GM12872 (cell line): ENCODE results near the gene ATXN1.
A peak's percentile ranks its signal among the peaks of the same experiment; 100 is the strongest.

ENCODE experiments used
- TF ChIP-seq, protein P1 (sequence below): IDR thresholded peaks from 3 replicates; pipeline ENCODE4 v1.5.1; 2011; ENCODE audit warnings: low read depth, mild to moderate bottlenecking, low read length, moderate library complexity; ENCODE audit not compliant: insufficient read depth

Gene ATXN1

DNA sequence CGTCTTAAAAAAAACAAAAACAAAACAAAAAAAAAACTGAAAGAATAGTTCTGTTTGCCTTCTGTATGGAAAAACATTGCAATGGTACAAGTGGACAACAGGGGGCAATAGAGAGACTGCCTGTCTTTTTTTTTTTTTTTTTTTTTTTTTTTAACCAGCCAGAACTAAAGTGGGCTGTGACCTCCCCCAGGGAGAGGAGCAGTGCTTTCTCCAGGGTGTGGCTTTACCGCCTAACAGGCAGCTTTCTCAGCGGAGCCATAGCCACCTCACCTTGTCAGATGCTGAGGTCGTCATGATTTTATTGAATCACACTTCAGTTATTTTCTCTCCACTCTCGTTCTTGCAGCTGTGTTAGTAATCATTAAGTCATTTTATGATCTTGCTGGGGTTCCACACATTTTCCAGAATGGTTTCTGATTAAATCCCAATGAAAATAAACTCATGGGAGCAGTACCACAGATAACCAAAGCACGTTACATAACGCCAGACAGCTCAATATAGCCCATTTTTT is 444.5 kb downstream of the ATXN1 start:
- TF ChIP-seq, protein P1, sequence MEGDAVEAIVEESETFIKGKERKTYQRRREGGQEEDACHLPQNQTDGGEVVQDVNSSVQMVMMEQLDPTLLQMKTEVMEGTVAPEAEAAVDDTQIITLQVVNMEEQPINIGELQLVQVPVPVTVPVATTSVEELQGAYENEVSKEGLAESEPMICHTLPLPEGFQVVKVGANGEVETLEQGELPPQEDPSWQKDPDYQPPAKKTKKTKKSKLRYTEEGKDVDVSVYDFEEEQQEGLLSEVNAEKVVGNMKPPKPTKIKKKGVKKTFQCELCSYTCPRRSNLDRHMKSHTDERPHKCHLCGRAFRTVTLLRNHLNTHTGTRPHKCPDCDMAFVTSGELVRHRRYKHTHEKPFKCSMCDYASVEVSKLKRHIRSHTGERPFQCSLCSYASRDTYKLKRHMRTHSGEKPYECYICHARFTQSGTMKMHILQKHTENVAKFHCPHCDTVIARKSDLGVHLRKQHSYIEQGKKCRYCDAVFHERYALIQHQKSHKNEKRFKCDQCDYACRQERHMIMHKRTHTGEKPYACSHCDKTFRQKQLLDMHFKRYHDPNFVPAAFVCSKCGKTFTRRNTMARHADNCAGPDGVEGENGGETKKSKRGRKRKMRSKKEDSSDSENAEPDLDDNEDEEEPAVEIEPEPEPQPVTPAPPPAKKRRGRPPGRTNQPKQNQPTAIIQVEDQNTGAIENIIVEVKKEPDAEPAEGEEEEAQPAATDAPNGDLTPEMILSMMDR, result peak; percentile 87

DNA sequence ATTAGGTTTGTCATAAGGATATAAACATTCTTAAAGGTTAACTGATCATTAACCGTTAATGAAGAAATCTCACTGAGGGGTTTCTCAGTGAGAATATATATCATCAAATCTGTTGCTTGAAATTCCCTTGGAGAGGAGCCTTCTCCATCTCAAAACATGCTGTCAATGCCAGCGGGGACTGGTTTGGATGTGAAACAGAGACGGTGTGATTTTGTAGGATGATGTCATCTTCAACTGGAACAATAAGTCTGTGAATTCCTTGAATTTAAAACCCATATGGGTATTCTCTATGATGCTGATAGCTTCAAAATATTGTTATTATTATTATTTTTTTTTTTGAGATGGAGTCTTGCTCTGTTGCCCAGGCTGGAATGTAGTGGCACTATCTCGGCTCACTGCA is 447.0 kb downstream of the ATXN1 start:
- TF ChIP-seq, protein P1, result no peak

DNA sequence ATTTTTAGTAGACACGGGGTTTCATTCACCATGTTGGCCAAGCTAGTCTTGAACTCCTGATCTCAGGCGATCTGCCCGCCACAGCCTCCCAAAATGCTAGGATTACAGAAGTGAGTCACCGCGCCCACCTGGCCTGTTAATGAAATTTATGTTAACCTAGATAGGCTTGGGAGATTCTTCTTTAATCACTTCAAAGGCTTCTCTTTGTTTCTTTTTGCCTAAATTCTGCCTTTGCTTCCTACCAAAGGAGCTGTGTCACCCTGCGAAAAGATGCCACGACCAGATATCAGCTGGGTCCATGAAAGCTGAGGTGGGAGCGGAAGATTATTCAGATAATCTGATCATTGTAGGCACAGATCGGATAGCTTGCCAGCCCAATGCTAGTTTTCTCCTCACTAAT is 447.5 kb downstream of the ATXN1 start:
- TF ChIP-seq, protein P1, result no peak

DNA sequence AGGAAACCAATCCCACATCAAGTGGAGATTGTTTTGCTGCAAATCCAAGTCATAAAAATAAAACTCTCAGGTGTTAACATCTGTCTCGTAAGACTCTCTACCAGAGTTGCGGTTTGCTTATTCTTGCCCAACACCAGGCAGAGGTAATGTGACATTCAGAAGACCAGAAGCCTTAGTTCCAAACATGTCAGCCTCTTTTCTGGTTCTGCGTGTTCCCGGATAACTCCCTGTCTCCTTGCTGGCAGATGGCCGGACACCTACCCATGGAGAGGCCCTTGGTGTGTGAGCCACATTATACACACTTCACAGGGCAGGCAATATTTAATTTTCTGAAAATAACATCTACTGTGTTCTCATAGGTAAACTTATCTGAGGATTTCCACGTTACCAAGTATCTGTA is 449.5 kb downstream of the ATXN1 start:
- TF ChIP-seq, protein P1, result no peak

DNA sequence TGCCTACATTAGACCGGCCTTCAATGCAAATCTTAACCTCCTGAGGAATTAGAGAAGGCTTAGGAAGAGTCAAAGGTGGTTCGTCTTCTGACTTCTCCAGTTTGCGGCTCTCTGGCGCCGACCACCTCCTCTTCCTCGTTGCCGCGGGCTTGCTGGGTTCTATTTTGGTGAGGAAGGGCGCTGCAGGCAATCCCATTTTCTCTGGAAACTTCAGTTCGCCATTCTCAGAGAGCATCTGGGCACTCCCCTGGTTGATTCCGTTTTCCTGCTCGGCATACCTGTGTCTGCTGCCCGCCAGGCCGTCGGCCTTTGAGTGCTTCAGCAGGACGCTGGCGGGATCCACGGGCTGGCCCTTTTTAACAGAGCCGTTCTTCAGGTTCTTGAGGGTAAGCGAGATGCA is 454.9 kb downstream of the ATXN1 start:
- TF ChIP-seq, protein P1, result no peak

DNA sequence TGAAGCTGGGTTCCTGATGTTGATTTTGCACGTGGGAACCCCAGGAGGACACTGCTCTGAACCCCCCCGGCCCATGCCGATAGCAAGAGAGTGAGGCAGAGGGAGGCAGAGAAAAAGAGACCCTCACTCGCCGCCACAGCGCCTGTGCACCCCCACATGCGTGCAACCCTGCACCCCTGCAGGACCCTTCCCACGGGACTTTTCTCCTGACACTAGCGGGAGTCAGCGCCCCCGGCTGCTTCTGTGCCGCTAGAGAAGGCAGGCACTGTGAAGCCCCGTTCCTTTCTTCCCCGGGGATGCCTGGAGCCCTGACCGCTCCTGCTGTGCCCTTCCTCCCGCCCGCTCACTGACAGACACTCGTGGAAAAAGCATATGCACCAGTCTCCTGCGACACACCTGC is 455.5 kb downstream of the ATXN1 start:
- TF ChIP-seq, protein P1, result no peak

DNA sequence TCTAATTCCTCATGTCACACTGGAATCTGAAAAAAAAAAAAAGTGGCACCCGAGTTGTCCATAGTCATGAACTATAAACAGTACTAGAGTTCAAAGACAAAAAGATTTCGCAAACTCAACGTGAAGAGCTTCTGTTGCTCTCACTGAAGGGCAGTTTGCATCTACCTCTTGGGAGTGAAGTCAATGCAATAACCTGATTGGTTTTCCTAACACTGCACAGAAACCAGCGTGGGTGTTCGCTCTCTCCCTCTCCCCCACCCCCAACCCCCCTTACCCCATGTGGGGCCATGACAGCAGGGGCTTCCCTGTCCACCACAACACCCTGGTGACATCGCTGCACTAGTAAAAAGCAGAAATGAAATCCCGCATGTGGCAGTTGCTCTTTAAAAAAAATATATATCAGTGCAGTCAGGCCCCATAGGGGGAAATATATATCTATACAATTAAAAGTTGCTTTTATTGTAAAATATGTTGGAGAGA is 456.0 kb downstream of the ATXN1 start:
- TF ChIP-seq, protein P1, result no peak
